ENCODE measurements around the gene PKMYT1.

PKMYT1 gene

GRCh38 chr16:2980227-2981176 is at the start of gene PKMYT1:
PKMYT1 (minus strand) TSS chr16:2980446; CDS start chr16:2979657, 789 bp downstream.
- Histone ChIP-seq H3K4me3 (ENCODE audit: low read length, poor library complexity, severe bottlenecking) (peak within 1 kb of the TSS; percentile 87), H3K36me3 (ENCODE audit: insufficient read depth, low read length) (no peaks in the 10 kb centered on the region), H3K9me2 (replicated peaks; ENCODE audit: low read depth, low read length) (no peaks in the 10 kb centered on the region), H3K9me3 (ENCODE audit: insufficient read depth, low read depth, low read length) (no peaks in the 10 kb centered on the region), H3K27me3 (ENCODE audit: insufficient read depth, low read length, poor library complexity, severe bottlenecking) (no peaks in the 10 kb centered on the region), H3K79me2 (ENCODE audit: insufficient read depth, low read length) (peaks cover 30% of the 10 kb centered on the region), H3K9ac (ENCODE audit: low read depth, low read length, poor library complexity, severe bottlenecking) (peak within 1 kb of the TSS; percentile 88), H2AFZ (ENCODE audit: low read length) (peak within 1 kb of the TSS; percentile 63), H3F3A (ENCODE audit: low read depth) (no peaks in the 10 kb centered on the region), H4K20me1 (ENCODE audit: insufficient read depth, low read length, poor library complexity, severe bottlenecking) (no peaks in the 10 kb centered on the region), H3K4me1 (ENCODE audit: insufficient read depth, low read length, poor library complexity, severe bottlenecking) (no peaks in the 10 kb centered on the region), H3K4me2 (ENCODE audit: low read depth, low read length, poor library complexity, severe bottlenecking) (peak within 1 kb of the TSS; percentile 75)
- TF ChIP-seq, protein P1, sequence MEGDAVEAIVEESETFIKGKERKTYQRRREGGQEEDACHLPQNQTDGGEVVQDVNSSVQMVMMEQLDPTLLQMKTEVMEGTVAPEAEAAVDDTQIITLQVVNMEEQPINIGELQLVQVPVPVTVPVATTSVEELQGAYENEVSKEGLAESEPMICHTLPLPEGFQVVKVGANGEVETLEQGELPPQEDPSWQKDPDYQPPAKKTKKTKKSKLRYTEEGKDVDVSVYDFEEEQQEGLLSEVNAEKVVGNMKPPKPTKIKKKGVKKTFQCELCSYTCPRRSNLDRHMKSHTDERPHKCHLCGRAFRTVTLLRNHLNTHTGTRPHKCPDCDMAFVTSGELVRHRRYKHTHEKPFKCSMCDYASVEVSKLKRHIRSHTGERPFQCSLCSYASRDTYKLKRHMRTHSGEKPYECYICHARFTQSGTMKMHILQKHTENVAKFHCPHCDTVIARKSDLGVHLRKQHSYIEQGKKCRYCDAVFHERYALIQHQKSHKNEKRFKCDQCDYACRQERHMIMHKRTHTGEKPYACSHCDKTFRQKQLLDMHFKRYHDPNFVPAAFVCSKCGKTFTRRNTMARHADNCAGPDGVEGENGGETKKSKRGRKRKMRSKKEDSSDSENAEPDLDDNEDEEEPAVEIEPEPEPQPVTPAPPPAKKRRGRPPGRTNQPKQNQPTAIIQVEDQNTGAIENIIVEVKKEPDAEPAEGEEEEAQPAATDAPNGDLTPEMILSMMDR (conservative IDR thresholded peaks at IDR 0.05; ENCODE audit: low read length): no peak
- no peak for TF ChIP-seq EZH2phosphoT487 (IDR thresholded peaks at IDR 0.05; ENCODE audit: borderline replicate concordance)

DNA sequence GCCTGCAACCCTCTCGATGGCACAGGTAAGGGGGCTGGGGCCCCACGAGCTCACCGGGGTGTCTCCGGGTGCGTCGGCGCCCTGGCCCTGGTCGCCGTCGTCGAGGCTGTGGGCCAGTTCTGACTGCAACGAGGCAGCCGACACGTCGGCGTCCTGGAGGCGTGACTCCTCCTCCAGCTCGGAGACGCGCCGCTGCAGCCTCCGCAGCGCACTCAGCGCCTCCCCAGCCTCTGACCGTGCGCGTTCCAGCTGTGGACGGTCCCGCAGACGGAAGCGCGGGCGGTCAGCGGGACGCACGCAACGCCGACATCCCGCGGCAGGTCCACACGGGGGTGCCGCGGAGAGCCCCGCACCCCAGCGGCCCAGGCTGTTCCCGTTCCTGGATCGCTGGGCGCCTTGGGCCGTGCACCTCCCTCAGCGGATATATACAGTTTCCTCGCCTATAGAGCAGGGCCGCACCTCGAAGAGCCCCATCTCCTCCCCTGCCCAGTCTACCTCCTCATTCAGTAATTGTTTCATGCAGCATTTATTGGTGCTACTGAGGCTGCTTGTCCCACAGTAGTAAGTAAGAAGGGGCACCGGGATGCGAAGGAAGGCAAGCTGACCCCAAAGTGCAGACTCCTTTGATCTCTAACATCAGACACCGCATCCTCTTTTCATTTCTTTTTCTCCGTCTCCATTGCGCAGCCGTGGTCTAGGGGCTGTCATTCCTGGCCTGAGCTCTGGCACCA is 49.4 kb upstream of the PKMYT1 start:
- H3K4me1 ChIP-seq (ENCODE audit: insufficient read depth, low read length, poor library complexity, severe bottlenecking): no peaks in the 10 kb centered on the region
- no peaks in the 10 kb centered on the region for H3K9me3 ChIP-seq (ENCODE audit: insufficient read depth, low read depth, low read length)
- H3K9ac ChIP-seq (ENCODE audit: low read depth, low read length, poor library complexity, severe bottlenecking): no peak overlapping the region
- H3K79me2 ChIP-seq (ENCODE audit: insufficient read depth, low read length): no peaks in the 10 kb centered on the region
- TF ChIP-seq, protein P1 (conservative IDR thresholded peaks at IDR 0.05; ENCODE audit: low read length): no peak
- no peak for TF ChIP-seq EZH2phosphoT487 (IDR thresholded peaks at IDR 0.05; ENCODE audit: borderline replicate concordance)
- H3K36me3 ChIP-seq (ENCODE audit: insufficient read depth, low read length): no peaks in the 10 kb centered on the region
- no peaks in the 10 kb centered on the region for H4K20me1 ChIP-seq (ENCODE audit: insufficient read depth, low read length, poor library complexity, severe bottlenecking)
- H3K4me3 ChIP-seq (ENCODE audit: low read length, poor library complexity, severe bottlenecking): no peak overlapping the region
- H3K4me2 ChIP-seq (ENCODE audit: low read depth, low read length, poor library complexity, severe bottlenecking): no peak overlapping the region
- no peaks in the 10 kb centered on the region for H3F3A ChIP-seq (ENCODE audit: low read depth)
- H2AFZ ChIP-seq (ENCODE audit: low read length): no peak overlapping the region
- H3K9me2 ChIP-seq (replicated peaks; ENCODE audit: low read depth, low read length): no peaks in the 10 kb centered on the region
- H3K27me3 ChIP-seq (ENCODE audit: insufficient read depth, low read length, poor library complexity, severe bottlenecking): no peaks in the 10 kb centered on the region

DNA sequence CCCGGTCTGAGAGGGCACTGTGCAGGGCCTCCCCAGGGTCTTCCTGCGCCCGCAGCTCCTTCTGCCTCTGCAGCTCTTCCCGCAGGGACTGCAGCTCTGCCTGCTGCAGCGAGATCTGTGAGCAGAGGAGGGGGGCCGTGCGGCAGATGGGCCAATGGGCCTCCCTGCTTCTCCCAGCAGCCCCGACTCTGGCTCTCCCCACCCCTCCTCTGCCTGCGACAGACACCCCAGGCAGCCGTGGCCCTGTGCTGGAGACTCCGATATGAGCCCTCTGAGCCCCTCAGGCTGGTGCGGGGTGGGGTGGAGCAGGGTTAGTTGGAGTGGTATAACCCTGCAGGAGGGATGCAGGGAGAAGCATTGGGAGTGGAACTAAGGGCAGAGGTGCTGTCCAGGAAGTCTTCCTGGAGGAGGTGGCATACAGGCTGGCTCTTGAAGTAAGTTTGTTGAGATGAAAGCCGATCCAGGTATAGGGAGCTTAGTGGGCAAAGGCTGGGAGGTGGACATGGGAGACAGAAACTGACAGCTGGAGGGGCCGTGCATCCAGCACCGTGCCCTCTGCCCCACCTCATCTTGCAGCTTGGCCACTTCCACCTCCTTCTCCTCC is 48.6 kb upstream of the PKMYT1 start:
- Histone ChIP-seq H3K36me3 (ENCODE audit: insufficient read depth, low read length) (no peaks in the 10 kb centered on the region), H3K4me1 (ENCODE audit: insufficient read depth, low read length, poor library complexity, severe bottlenecking) (no peaks in the 10 kb centered on the region), H3K79me2 (ENCODE audit: insufficient read depth, low read length) (no peaks in the 10 kb centered on the region; the same call in 1 of the 2 replicates), H3K9me3 (ENCODE audit: insufficient read depth, low read depth, low read length) (no peaks in the 10 kb centered on the region), H3K4me2 (ENCODE audit: low read depth, low read length, poor library complexity, severe bottlenecking) (no peak overlapping the region), H3K4me3 (ENCODE audit: low read length, poor library complexity, severe bottlenecking) (no peak overlapping the region), H2AFZ (ENCODE audit: low read length) (no peak overlapping the region), H3K9me2 (replicated peaks; ENCODE audit: low read depth, low read length) (no peaks in the 10 kb centered on the region), H3F3A (ENCODE audit: low read depth) (no peaks in the 10 kb centered on the region), H3K27me3 (ENCODE audit: insufficient read depth, low read length, poor library complexity, severe bottlenecking) (no peaks in the 10 kb centered on the region), H3K9ac (ENCODE audit: low read depth, low read length, poor library complexity, severe bottlenecking) (no peak overlapping the region), H4K20me1 (ENCODE audit: insufficient read depth, low read length, poor library complexity, severe bottlenecking) (no peaks in the 10 kb centered on the region)
- TF ChIP-seq, protein P1 (conservative IDR thresholded peaks at IDR 0.05; ENCODE audit: low read length): no peak
- no peak for TF ChIP-seq EZH2phosphoT487 (IDR thresholded peaks at IDR 0.05; ENCODE audit: borderline replicate concordance)
